PC-9 (cell line): ENCODE data around the gene CPEB3.

Source experiments
- EZH2 ChIP-seq: fragments of 200-600 bp; sonication (generic); IDR thresholded peaks from 2 replicates; pipeline ENCODE4 v1.8.0; 2017; ENCODE audit warnings: antibody characterized with exemption, low read depth
- TF ChIP-seq, protein P1 (sequence below): fragments of 200-600 bp; sonication (generic); conservative IDR thresholded peaks from 2 replicates; pipeline ENCODE4 v1.6.1; 2017; ENCODE audit warnings: mixed run types, antibody characterized with exemption, mild to moderate bottlenecking, moderate library complexity

DNA sequence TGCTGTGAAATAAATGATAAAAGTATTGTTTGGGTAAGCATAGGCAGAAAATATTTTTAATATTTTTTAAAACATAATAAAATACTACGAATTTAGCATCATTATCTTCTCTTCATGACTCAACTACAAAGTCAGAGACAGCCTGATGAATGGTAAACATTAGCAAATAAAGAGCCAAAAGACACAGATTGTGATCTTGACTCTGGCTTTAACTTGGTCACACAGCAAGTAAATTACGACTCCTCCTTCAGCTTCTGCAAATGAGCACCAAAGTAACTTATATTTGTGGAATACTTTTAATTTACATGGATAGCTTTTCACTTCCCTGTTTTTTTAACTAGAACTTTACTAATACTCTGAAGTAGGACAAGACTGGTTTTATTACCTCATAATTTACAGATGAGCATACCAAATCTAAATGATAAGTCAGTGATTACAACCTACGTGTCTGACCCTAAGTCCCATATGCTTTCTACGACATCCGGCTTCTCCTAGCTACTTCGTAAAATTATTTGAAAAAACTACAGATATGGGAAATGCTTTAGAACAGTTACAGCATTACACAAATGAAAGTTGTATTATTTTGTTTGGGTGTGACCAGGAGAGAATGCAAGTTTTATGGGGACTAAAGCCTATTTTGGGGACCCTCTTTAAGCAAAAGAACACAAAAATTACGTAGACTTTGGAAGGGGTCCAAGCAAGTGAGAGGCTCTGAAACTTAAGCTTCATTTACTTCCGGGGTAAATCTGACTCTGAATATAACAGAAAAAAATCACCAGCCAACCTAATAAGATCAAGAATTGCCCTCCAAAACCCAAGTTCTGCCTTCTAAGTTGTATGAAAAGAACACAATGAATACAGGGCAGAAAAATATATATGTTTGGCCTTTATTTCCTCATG is 133.8 kb downstream of the CPEB3 start:
- TF ChIP-seq, protein P1, sequence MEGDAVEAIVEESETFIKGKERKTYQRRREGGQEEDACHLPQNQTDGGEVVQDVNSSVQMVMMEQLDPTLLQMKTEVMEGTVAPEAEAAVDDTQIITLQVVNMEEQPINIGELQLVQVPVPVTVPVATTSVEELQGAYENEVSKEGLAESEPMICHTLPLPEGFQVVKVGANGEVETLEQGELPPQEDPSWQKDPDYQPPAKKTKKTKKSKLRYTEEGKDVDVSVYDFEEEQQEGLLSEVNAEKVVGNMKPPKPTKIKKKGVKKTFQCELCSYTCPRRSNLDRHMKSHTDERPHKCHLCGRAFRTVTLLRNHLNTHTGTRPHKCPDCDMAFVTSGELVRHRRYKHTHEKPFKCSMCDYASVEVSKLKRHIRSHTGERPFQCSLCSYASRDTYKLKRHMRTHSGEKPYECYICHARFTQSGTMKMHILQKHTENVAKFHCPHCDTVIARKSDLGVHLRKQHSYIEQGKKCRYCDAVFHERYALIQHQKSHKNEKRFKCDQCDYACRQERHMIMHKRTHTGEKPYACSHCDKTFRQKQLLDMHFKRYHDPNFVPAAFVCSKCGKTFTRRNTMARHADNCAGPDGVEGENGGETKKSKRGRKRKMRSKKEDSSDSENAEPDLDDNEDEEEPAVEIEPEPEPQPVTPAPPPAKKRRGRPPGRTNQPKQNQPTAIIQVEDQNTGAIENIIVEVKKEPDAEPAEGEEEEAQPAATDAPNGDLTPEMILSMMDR: no peak
- no peak for TF ChIP-seq EZH2
